CD4-positive, alpha-beta T cell (primary cell): Measurements from ENCODE around the gene BBOF1. TPM values are rescaled to one million over a fixed set of nuclear protein-coding genes. Genes with fewer than 3 reads are reported as not detected.

Source experiments
- ATAC-seq: fragments of 200-7000 bp; cut with Tn5 transposase; one replicate; pipeline ENCODE4 v1.10.0; 2022; ENCODE audit warnings: mild to moderate bottlenecking; ENCODE audit not compliant: poor library complexity
- CTCF ChIA-PET: fragments of 350-600 bp; sonication (Branson Sonifier 250); formaldehyde crosslinking; loops from one replicate; lab custom pipeline; 2021; ENCODE audit warnings: antibody characterized with exemption, inconsistent platforms; lab: Charles Lee
- POLR2A ChIA-PET: fragments of 350-600 bp; sonication (Branson Sonifier 250); formaldehyde crosslinking; loops from one replicate; lab custom pipeline; 2021; ENCODE audit warnings: antibody characterized with exemption, inconsistent platforms; lab: Charles Lee
- DNase-seq, 14 experiments: peaks; one replicate each; pipeline ENCODE4 v3.0.0-alpha.2; 2013 to 2020; ENCODE audit warnings: mixed read lengths in 2 of 14
- H3K27ac ChIP-seq, 2 donors: one replicate each; pipeline versions ENCODE4 v1.5.1 to v1.7.0; 2013; ENCODE audit warnings: low read length in 2 of 2, low read depth in 1 of 2, mild to moderate bottlenecking in 1 of 2
- H3K27me3 ChIP-seq, 2 experiments: 1 replicate in 1 of 2; 2 replicates in 1 of 2; pipeline versions ENCODE4 v1.6.1 to v1.7.0; 2013; ENCODE audit warnings: low read length in 2 of 2, control low read depth in 1 of 2, mild to moderate bottlenecking in 1 of 2, moderate library complexity in 1 of 2; ENCODE audit not compliant: insufficient read depth in 2 of 2, control insufficient read depth in 1 of 2
- H3K36me3 ChIP-seq: one replicate; pipeline ENCODE4 v1.6.1; 2013; ENCODE audit warnings: low read length, control low read depth; ENCODE audit not compliant: insufficient read depth
- H3K4me1 ChIP-seq: one replicate; pipeline ENCODE4 v1.6.1; 2013; ENCODE audit warnings: low read length, control low read depth; ENCODE audit not compliant: insufficient read depth
- H3K4me3 ChIP-seq: one replicate; pipeline ENCODE4 v1.5.1; 2013; ENCODE audit warnings: mild to moderate bottlenecking, low read length, moderate library complexity
- H3K9me3 ChIP-seq, 2 experiments: 1 replicate in 1 of 2; 2 replicates in 1 of 2; pipeline versions ENCODE4 v1.6.1 to v1.7.0; 2013; ENCODE audit warnings: low read length in 2 of 2, mild to moderate bottlenecking in 2 of 2, control low read depth in 1 of 2, moderate library complexity in 1 of 2; ENCODE audit not compliant: control insufficient read depth in 1 of 2, insufficient read depth in 1 of 2
- H3K27ac Mint-ChIP-seq: one replicate; pipeline ENCODE4 v1.8.0; 2020; ENCODE audit warnings: mixed read lengths
- H3K27me3 Mint-ChIP-seq: one replicate; pipeline ENCODE4 v1.8.0; 2021; ENCODE audit warnings: mixed read lengths
- H3K36me3 Mint-ChIP-seq: one replicate; pipeline ENCODE4 v1.8.0; 2021; ENCODE audit warnings: low read depth, mixed read lengths
- H3K4me1 Mint-ChIP-seq: one replicate; pipeline ENCODE4 v1.8.0; 2021; ENCODE audit warnings: low read depth, mixed read lengths
- H3K4me3 Mint-ChIP-seq: one replicate; pipeline ENCODE4 v1.8.0; 2020; ENCODE audit warnings: mild to moderate bottlenecking, mixed read lengths
- H3K9me3 Mint-ChIP-seq: one replicate; pipeline ENCODE4 v1.8.0; 2020; ENCODE audit warnings: mixed read lengths
- intact Hi-C, 2 experiments: fragments of 100-400 bp; cut with DNase I in 1 of 2; cut with micrococcal nuclease in 1 of 2; formaldehyde crosslinking; loops; one replicate each; pipeline versions ENCODE4 v1.15.1 to v1.9.0; 2023 to 2025; cut with DNase I, micrococcal nuclease
- total RNA-seq, 174 experiments: library from RNA in 2 of 174; stranded (reverse) in 2 of 174; gene quantifications; one replicate each; pipeline ENCODE4 v1.2.3 and lab custom pipeline; 2021 to 2026
- TF ChIP-seq, protein P1 (sequence below): fragments of 200-600 bp; IDR thresholded peaks from one replicate; pipeline ENCODE4 v1.8.0; 2022; ENCODE audit warnings: antibody characterized with exemption, mild to moderate bottlenecking

Gene BBOF1
- total RNA-seq, 2 experiments from 2014 or later = 1.8 to 2.4 TPM

DNA sequence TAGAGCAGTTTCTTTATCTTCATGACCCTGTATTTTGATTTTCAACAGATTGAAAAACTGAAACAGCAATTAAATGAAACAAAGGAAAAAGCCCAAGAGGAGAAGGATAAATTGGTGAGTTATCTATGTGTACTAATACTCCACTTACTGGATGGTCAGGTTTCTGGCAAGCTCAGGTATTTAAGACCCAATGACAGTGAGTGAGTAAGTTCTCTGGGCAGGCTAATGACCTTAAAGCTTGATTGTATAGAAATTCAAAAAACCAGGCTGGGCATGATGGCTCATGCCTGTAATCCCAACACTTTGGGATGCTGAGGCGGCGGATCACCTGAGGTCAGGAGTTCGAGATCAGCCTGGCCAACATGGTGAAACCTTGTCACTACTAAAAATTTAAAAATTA, 10.0 kb downstream of the BBOF1 start:
- Mint-ChIP-seq H3K4me3 (no peak overlapping the region), H3K27ac (no peak overlapping the region), H3K36me3 (no peaks in the 10 kb centered on the region), H3K4me1 (no peaks in the 10 kb centered on the region), H3K27me3 (no peaks in the 10 kb centered on the region), H3K9me3 (no peaks in the 10 kb centered on the region)
- CTCF ChIA-PET = no interaction called here
- Histone ChIP-seq H3K27me3 (no peaks in the 10 kb centered on the region), H3K4me1 (no peaks in the 10 kb centered on the region), H3K36me3 (no peaks in the 10 kb centered on the region), H3K9me3 (no peaks in the 10 kb centered on the region), H3K27ac (no peak overlapping the region), H3K4me3 (no peak overlapping the region)
- ATAC-seq = no peak
- no peak for DNase-seq
- intact Hi-C loops = loop anchor here in 1 of 2 experiments (10.0 kb wide), 1 partner anchor 384 kb away; the partner anchor contains the start of gene DNAL1
- TF ChIP-seq, protein P1, sequence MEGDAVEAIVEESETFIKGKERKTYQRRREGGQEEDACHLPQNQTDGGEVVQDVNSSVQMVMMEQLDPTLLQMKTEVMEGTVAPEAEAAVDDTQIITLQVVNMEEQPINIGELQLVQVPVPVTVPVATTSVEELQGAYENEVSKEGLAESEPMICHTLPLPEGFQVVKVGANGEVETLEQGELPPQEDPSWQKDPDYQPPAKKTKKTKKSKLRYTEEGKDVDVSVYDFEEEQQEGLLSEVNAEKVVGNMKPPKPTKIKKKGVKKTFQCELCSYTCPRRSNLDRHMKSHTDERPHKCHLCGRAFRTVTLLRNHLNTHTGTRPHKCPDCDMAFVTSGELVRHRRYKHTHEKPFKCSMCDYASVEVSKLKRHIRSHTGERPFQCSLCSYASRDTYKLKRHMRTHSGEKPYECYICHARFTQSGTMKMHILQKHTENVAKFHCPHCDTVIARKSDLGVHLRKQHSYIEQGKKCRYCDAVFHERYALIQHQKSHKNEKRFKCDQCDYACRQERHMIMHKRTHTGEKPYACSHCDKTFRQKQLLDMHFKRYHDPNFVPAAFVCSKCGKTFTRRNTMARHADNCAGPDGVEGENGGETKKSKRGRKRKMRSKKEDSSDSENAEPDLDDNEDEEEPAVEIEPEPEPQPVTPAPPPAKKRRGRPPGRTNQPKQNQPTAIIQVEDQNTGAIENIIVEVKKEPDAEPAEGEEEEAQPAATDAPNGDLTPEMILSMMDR = no peak
- POLR2A ChIA-PET = interaction anchor here (0.6 kb wide), 1 partner anchor 19 kb away, joined by 4 read pairs; no protein-coding TSS in a partner anchor

DNA sequence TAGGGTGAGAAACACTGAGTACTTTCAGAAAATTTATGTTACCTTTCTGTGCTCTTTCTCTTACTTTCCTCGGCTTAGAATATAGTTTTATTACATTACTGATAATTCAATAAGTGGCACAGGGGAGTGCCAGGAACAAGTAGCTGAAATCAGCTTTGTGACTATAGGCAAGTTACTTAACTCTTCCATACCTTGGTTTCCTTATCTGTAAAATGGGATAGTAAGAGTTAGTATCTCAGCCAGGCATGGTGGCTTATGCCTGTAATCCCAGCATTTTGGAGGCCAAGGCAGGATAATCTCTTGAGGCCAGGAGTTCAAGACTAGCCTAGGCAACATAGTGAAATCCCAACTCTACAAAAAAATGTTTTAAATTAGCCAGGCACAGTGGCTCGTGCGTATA, 15.4 kb downstream of the BBOF1 start:
- TF ChIP-seq, protein P1 = no peak
- no peaks in the 10 kb centered on the region for H3K9me3 ChIP-seq
- H3K9me3 Mint-ChIP-seq = no peaks in the 10 kb centered on the region
- H3K27ac ChIP-seq = no peak overlapping the region
- H3K4me3 ChIP-seq = no peak overlapping the region
- H3K27me3 ChIP-seq = no peaks in the 10 kb centered on the region
- ChIA-PET CTCF (no interaction called here), POLR2A (no interaction called here)
- H3K36me3 ChIP-seq = no peaks in the 10 kb centered on the region
- intact Hi-C loops = no loop called here
- no peak for DNase-seq
- H3K36me3 Mint-ChIP-seq = no peaks in the 10 kb centered on the region
- H3K4me1 ChIP-seq = no peaks in the 10 kb centered on the region
- no peak overlapping the region for H3K27ac Mint-ChIP-seq
- no peak overlapping the region for H3K4me3 Mint-ChIP-seq
- H3K4me1 Mint-ChIP-seq = no peaks in the 10 kb centered on the region
- no peaks in the 10 kb centered on the region for H3K27me3 Mint-ChIP-seq
- ATAC-seq = no peak

DNA sequence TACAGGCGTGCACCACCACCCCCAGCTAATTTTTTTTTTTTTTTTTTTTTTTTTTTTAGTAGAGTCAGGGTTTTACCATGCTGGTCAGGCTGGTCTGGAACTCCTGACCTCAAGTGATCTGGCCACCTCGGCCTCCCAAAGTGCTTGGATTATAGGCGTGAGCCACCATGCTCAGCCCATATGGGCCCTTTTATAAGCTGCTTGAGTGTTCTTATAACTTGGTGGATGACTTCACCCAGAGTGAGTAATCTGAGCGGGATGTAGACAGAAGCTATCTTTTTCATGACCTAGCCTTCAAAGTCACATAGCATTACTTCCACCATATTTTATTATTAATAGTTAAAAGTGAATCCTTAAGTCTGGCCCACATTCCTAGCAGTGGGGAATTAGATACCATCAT, 16.4 kb downstream of the BBOF1 start:
- Mint-ChIP-seq H3K27ac (no peak overlapping the region), H3K9me3 (no peaks in the 10 kb centered on the region), H3K27me3 (no peaks in the 10 kb centered on the region), H3K4me1 (no peaks in the 10 kb centered on the region), H3K4me3 (no peak overlapping the region), H3K36me3 (no peaks in the 10 kb centered on the region)
- CTCF ChIA-PET = no interaction called here
- Histone ChIP-seq H3K4me3 (no peak overlapping the region), H3K9me3 (no peaks in the 10 kb centered on the region), H3K27me3 (no peaks in the 10 kb centered on the region), H3K4me1 (no peaks in the 10 kb centered on the region), H3K36me3 (no peaks in the 10 kb centered on the region), H3K27ac (no peak overlapping the region)
- ATAC-seq (no peak), DNase-seq (no peak)
- POLR2A ChIA-PET = no interaction called here
- TF ChIP-seq, protein P1 = no peak
- intact Hi-C loops = loop anchor here (5.0 kb wide), 3 partner anchors 83 to 528 kb away; partner anchors contain the start of genes COQ6 (in 2 of the 2) and FAM161B (in 2 of the 2)
